Testis (tissue), 3 donors: ENCODE results near the gene ANAPC2. TPM values are rescaled to one million over a fixed set of nuclear protein-coding genes. Genes with fewer than 3 reads are reported as not detected.
A peak's percentile ranks its signal among the peaks of the same experiment; 100 is the strongest.

Source experiments
- DNase-seq: peaks from one replicate; pipeline ENCODE4 v3.0.0-alpha.2; 2019
- H3K27ac ChIP-seq, 2 donors: fragments of 200-600 bp; sonication (generic); one replicate each; pipeline ENCODE4 v1.5.1; 2019
- H3K27me3 ChIP-seq: fragments of 200-600 bp; sonication (generic); one replicate; pipeline ENCODE4 v1.5.1; 2019
- H3K36me3 ChIP-seq: fragments of 200-600 bp; sonication (generic); one replicate; pipeline ENCODE4 v1.5.1; 2017; ENCODE audit warnings: low read depth; ENCODE audit errors: missing control alignments
- H3K4me1 ChIP-seq: fragments of 200-600 bp; sonication (generic); one replicate; pipeline ENCODE4 v1.5.1; 2019
- H3K4me3 ChIP-seq, 2 donors: fragments of 200-600 bp; sonication (generic); one replicate each; pipeline ENCODE4 v1.5.1; 2017 to 2019
- H3K9me3 ChIP-seq: fragments of 200-600 bp; sonication (generic); one replicate; pipeline ENCODE4 v1.5.1; 2017
- CTCF ChIP-seq, 3 experiments: fragments of 450-650 bp in 2 of 3; fragments of 200-600 bp in 1 of 3; sonication (generic) in 1 of 3; IDR thresholded peaks; one replicate each; pipeline ENCODE4 v1.5.1; 2016 to 2019; ENCODE audit warnings: antibody characterized with exemption in 3 of 3, mild to moderate bottlenecking in 2 of 3, moderate library complexity in 1 of 3
- POLR2A ChIP-seq: fragments of 450-650 bp; IDR thresholded peaks from one replicate; pipeline ENCODE4 v1.6.1; 2017; ENCODE audit warnings: antibody characterized with exemption, mild to moderate bottlenecking, moderate library complexity
- WGBS, 2 donors: methylation state at CpG; one replicate each; pipeline ENCODE4 v1.1.5; 2018; 5-methylcytosine and 5-hydroxymethylcytosine counted together
- intact Hi-C: fragments of 100-400 bp; cut with DNase I; formaldehyde crosslinking; loops from one replicate; pipeline ENCODE4 v1.15.1; 2023; ENCODE audit warnings: low total_unique reads
- polyA plus RNA-seq: library from polyadenylated mRNA; stranded (reverse); fragments of 350-450 nt; fragmentation: Illumina TruSeq; extraction: RNeasy Lipid Tissue Mini Kit (QIAGEN cat#74804); gene quantifications from one replicate; pipeline ENCODE4 v1.2.3, GENCODE V29; 2014; ENCODE audit warnings: low read depth, low replicate concordance; ENCODE audit not compliant: insufficient read depth
- total RNA-seq, 2 donors: library from RNA; depleted of rRNA; stranded (reverse); fragments of >200 nt; gene quantifications; one replicate each; pipeline ENCODE4 v1.2.3, GENCODE V29; 2016

Gene ANAPC2
- total and polyA plus RNA-seq, 3 donors from 2014 or later = 80.6 to 98.5 (median 91.0) TPM

DNA sequence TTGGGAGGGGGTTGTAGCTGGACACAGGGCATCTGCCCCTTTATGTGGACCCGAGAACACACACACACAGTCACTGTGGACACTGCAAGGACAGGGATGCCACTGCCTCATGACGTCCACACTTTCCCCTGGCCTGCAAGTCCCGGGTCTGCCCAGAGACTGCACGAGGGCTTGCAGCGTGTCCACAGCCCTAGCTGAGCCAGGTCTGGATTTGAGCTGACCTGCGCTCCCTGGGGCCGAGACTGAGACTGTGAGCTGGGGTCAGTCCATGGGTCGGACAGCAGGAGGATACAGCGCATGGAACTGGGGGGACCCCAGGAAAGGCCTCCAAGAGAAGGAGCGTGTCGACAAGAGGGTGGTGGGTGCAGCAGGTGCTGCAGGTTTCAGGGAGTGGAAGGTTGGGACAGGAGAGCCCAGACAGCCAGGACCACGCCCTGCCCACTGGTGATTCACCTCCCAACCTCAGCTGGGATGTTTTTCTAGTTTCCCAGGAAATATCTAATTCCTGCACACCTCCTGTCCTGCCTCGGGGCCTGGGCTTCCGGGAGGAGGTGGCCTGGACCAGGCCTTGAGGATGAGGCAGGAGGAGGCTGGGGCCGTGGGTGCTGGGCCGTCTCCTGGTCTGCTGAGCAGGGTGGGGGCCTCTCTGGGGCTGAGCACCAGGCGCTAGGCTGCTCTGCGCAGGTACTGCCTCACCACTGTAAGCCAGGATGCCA is 38.1 kb upstream of the ANAPC2 start:
- peaks cover 26% of the 10 kb centered on the region for H3K4me1 ChIP-seq
- H3K9me3 ChIP-seq = no peaks in the 10 kb centered on the region
- no peak overlapping the region for H3K27ac ChIP-seq
- no peak overlapping the region for H3K4me3 ChIP-seq
- DNase-seq = no peak
- 73 to 77% methylated on average over 10 to 18 of the region's 18 CpGs for WGBS, 2 donors
- no peak for TF ChIP-seq CTCF (IDR thresholded peaks at IDR 0.05)
- no peak for TF ChIP-seq POLR2A
- no peaks in the 10 kb centered on the region for H3K36me3 ChIP-seq
- intact Hi-C loops = loop anchor here (10.0 kb wide), 1 partner anchor 112 kb away; the partner anchor contains the start of gene DPP7
- no peaks in the 10 kb centered on the region for H3K27me3 ChIP-seq

DNA sequence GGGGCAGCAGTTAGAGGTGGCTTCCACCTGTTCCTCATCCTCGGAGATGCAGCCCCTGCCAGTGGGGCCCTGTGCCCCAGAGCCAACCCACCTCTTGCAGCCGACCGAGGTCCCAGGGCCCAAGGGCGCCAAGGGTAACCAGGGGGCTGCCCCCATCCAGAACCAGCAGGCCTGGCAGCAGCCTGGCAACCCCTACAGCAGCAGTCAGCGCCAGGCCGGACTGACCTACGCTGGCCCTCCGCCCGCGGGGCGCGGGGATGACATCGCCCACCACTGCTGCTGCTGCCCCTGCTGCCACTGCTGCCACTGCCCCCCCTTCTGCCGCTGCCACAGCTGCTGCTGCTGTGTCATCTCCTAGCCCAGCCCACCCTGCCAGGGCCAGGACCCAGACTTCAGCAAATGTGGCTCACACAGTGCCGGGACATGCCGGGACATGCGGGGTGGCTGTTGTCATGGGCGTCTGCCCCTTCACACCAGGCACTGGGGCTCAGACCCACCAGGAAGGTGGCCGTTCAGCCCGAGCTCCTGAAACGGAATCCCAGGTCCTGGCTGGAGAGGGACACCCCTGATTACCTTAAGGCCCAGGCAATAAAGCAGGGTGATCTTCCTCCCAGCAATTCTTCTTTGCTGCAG is 37.5 kb upstream of the ANAPC2 start:
- no peak overlapping the region for H3K27ac ChIP-seq
- TF ChIP-seq CTCF (IDR thresholded peaks at IDR 0.05) = no peak
- TF ChIP-seq POLR2A = no peak
- H3K4me1 ChIP-seq = peaks cover 28% of the 10 kb centered on the region
- H3K4me3 ChIP-seq = no peak overlapping the region
- H3K36me3 ChIP-seq = no peaks in the 10 kb centered on the region
- no peak for DNase-seq
- WGBS, 2 donors = 81 to 93% methylated on average over 6 to 21 of the region's 21 CpGs
- intact Hi-C loops = loop anchor here (10.0 kb wide), 1 partner anchor 111 kb away; the partner anchor contains the start of gene DPP7
- H3K27me3 ChIP-seq = no peaks in the 10 kb centered on the region
- no peaks in the 10 kb centered on the region for H3K9me3 ChIP-seq

- no peak within 1 kb of the TSS for H3K27ac ChIP-seq
- TF ChIP-seq CTCF (IDR thresholded peaks at IDR 0.05) (no peak), POLR2A (no peak)
- H3K4me1 ChIP-seq = peaks cover 28% of the 10 kb centered on the region
These were observed 36.7 kb upstream of the ANAPC2 start, which contains the start of gene CYSRT1 for GRCh38 chr9:137224830-137225694. Gene CYSRT1, plus strand, starts transcription at chr9:137225174. Its CDS starts 448 bp downstream, at chr9:137225622.

GRCh38 chr9:137223078-137223970 is 35.0 kb upstream of the ANAPC2 start:
- peak; percentile 96 for DNase-seq
- Histone ChIP-seq H3K36me3 (no peaks in the 10 kb centered on the region), H3K27ac (peak overlapping the region; percentile 59 to 68), H3K27me3 (no peaks in the 10 kb centered on the region), H3K4me3 (peak overlapping the region; percentile 56 to 76), H3K4me1 (peaks cover 26% of the 10 kb centered on the region), H3K9me3 (no peaks in the 10 kb centered on the region)
- intact Hi-C loops = loop anchor here (10.0 kb wide), 1 partner anchor 109 kb away; the partner anchor contains the start of gene DPP7
- no peak for TF ChIP-seq POLR2A
- no peak for TF ChIP-seq CTCF (IDR thresholded peaks at IDR 0.05)
- WGBS, 2 donors = 0 to 1% methylated on average over 2 to 62 of the region's 63 CpGs

More at GRCh38 chr9:137224830-137225694, 36.7 kb upstream of the ANAPC2 start, which contains the start of gene CYSRT1:
- no peak for DNase-seq
- no peaks in the 10 kb centered on the region for H3K9me3 ChIP-seq
- 55 to 68% methylated on average over 6 to 21 of the region's 23 CpGs for WGBS, 2 donors
- intact Hi-C loops = loop anchor here (10.0 kb wide), 1 partner anchor 110 kb away; the partner anchor contains the start of gene DPP7
- peak within 1 kb of the TSS; percentile 56 to 76 for H3K4me3 ChIP-seq
- no peaks in the 10 kb centered on the region for H3K27me3 ChIP-seq
- no peaks in the 10 kb centered on the region for H3K36me3 ChIP-seq
